ENCODE data around the gene SLIT1. TPM values are rescaled to one million over a fixed set of nuclear protein-coding genes. Genes with fewer than 3 reads are reported as not detected.
A peak's percentile ranks its signal among the peaks of the same experiment; 100 is the strongest.

The SLIT1 gene
- total RNA-seq, 1 experiment from 2014 or later: not detected

GRCh38 chr10:97081621-97082235, 104.0 kb downstream of the SLIT1 start:
- peak; percentile 63 for DNase-seq (ENCODE audit: low read depth, low spot score)
- in situ Hi-C loops (cut with HindIII; ENCODE audit: low pct_unique_long_range_greater_than_20kb, low sequenced_read_pairs): no loop called here

DNA sequence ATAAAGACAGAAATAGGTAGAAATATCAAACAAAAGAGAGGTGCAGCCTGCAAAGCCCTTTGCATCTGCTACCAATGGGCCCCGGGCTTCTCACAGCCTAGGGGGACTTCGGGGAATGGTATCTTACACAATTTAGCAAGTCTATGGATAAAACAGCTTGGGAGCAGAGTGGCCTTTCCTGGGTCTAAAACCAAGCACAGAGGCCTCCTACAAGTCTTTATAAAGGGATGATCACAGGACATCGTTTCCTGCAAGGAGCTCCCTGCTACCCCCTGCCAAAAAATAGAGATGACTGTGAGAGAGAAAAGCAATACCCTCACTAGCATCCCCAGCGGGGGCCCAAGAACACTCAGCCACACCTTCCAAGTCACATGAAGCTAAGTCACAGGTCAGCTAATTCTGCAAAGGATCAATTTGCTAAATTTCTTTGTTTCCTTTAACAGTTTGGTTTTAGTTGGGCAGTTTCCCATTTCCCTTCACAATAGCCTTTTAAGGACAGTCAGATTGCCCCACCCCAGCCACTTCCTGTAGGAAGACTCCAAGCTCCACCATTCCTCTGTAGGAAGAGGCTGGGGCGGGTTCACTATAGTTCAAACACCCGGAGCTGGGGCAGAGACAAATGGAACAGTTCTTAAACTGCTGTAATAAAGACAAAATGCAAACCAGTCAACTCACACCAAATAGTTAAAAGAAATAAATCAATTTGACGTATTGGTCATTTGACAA, 105.5 kb downstream of the SLIT1 start:
- DNase-seq (ENCODE audit: low read depth, low spot score): no peak
- in situ Hi-C loops (cut with HindIII; ENCODE audit: low pct_unique_long_range_greater_than_20kb, low sequenced_read_pairs): no loop called here

- in situ Hi-C loops (cut with HindIII; ENCODE audit: low pct_unique_long_range_greater_than_20kb, low sequenced_read_pairs): no loop called here
- no peak for DNase-seq (ENCODE audit: low read depth, low spot score)
These were observed 106.3 kb downstream of the SLIT1 start for GRCh38 chr10:97079448-97079847.

DNA sequence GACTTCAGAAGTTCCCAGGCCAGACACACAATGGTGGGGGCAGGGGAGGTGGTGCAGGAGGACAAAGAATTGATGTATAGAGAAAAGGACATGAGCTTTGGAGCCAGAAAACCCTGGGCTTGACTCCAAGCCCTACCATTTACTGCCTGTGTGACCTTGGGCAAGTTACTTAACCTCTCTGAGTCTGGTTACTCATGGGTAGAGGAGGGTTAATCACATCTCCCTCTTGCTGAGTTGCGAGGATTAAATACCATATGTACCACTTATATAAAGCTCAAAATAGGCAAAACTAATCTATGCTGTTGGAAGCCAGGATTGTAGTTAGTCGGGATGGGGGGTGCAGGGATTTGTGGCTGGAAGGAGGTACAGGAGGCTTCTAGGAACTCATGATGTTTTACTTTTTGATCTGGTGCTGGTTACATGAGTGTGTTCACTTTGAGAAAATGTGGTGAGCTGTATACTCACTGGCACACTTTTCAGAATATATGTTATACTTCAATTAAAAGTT, 106.8 kb downstream of the SLIT1 start:
- in situ Hi-C loops (cut with HindIII; ENCODE audit: low pct_unique_long_range_greater_than_20kb, low sequenced_read_pairs): no loop called here
- no peak for DNase-seq (ENCODE audit: low read depth, low spot score)

DNA sequence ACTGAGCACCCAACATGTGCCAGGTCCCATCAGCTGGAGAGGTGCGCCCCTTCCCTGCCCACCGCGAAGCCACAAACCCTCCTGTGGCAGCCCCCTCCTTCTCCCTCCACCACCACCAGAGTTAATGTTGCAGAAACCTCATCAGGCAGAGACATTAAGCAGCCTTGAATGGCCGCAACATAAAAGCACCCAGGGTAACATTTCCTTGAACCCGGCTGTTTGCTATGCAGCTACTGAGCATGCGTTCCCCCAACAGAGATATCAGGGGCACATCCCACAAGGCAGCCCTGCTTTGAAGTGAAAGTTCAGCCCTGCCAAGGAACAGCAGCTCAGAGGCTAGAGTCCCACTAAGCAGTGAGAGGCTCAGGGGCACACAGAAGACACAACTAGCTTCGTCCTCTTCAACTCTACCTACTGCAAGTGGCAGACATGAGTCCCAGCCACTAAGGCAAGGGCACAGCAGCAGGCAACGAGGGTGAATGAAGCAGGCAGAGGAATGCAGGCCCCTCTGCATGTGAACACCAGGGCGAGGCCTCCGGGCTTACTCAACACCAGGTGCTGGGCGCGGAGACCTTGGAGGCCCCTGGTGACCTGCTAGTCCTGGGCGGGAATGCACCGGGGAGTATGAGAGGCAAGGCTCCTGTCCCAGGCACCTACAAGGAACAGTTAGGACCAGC, 107.4 kb downstream of the SLIT1 start:
- in situ Hi-C loops (cut with HindIII; ENCODE audit: low pct_unique_long_range_greater_than_20kb, low sequenced_read_pairs): no loop called here

GRCh38 chr10:97076781-97077180, 109.0 kb downstream of the SLIT1 start:
- no peak for DNase-seq (ENCODE audit: low read depth, low spot score)
- in situ Hi-C loops (cut with HindIII; ENCODE audit: low pct_unique_long_range_greater_than_20kb, low sequenced_read_pairs): no loop called here

More for the DNA sequence above, 107.4 kb downstream of the SLIT1 start:
- no peak for DNase-seq (ENCODE audit: low read depth, low spot score)

DNA sequence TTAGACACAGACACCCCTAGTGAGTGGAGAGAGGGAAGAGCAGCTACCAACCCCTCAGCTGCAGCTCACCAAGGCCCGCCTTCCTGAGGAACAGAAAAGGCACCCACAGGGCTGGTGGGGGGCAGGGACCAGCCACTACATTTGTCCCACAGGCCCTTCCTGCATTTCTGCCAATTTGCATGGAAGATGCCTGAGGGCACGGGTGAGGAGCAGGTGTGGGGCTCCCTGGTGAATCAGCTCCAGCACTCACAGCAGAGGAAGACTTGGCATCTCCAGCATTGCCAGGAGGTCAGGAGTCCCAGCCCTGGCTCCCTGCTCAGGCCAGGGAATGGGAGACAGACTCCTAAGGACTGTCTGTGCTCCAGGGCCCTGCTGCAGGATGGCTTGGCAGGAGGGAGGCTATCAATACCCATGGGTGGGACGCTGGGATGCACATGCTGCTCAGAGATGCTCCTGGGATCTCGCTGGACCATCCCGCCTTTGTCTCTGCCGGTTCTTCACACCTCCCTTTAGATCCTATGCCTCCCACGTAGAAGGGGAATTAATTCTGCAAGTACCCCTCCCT, 109.7 kb downstream of the SLIT1 start:
- DNase-seq (ENCODE audit: low read depth, low spot score): no peak
- in situ Hi-C loops (cut with HindIII; ENCODE audit: low pct_unique_long_range_greater_than_20kb, low sequenced_read_pairs): no loop called here

DNA sequence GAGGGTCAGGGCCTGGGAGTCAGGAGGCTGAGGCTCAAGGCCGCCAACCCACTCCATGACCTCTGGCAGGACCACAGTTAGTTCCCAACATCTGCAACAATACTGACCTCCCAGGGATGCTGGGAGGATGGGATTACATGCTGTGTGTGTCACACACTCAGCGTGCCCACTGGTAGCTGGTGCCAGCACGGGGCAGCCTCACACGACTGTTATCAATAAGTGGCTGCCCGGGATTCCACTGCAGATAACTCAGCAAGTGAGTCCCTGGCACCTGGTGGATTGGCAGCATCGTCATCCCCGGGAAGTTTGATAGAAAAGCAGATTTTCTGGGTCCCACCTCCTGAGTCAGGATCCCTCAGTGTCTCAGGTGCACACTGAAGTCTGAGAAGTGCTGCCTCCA, 110.3 kb downstream of the SLIT1 start:
- in situ Hi-C loops (cut with HindIII; ENCODE audit: low pct_unique_long_range_greater_than_20kb, low sequenced_read_pairs): no loop called here
- DNase-seq (ENCODE audit: low read depth, low spot score): no peak

- in situ Hi-C loops (cut with HindIII; ENCODE audit: low pct_unique_long_range_greater_than_20kb, low sequenced_read_pairs): no loop called here
- DNase-seq (ENCODE audit: low read depth, low spot score): no peak
These were observed 111.3 kb downstream of the SLIT1 start for GRCh38 chr10:97074256-97075145.

- in situ Hi-C loops (cut with HindIII; ENCODE audit: low pct_unique_long_range_greater_than_20kb, low sequenced_read_pairs): no loop called here
- DNase-seq (ENCODE audit: low read depth, low spot score): peak; percentile 78
These were observed 112.7 kb downstream of the SLIT1 start for GRCh38 chr10:97072851-97073665.

GRCh38 chr10:97071496-97071895, 114.3 kb downstream of the SLIT1 start:
- in situ Hi-C loops (cut with HindIII; ENCODE audit: low pct_unique_long_range_greater_than_20kb, low sequenced_read_pairs): no loop called here
- no peak for DNase-seq (ENCODE audit: low read depth, low spot score)

- in situ Hi-C loops (cut with HindIII; ENCODE audit: low pct_unique_long_range_greater_than_20kb, low sequenced_read_pairs): no loop called here
- peak; percentile 53 for DNase-seq (ENCODE audit: low read depth, low spot score)
These were observed 116.0 kb downstream of the SLIT1 start for GRCh38 chr10:97069576-97070362.

DNA sequence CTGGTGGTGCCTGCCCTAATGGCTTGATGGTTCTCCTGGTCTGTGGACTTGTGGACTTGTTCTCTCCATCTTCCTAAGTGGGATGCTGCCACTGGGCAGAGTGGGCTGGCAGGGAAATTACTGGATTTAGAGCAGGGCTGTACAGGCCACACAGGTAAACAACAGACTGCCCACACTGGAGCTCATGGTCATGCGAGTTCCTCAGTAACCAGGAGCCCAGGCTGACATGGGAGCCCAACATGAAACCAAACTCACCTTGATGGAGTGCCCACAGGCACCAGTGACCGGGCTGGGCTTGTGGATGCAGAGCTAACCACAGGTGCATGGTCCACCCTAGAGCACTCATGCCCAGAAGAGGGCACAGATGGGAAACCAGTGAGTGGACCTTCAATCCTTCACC, 116.7 kb downstream of the SLIT1 start:
- in situ Hi-C loops (cut with HindIII; ENCODE audit: low pct_unique_long_range_greater_than_20kb, low sequenced_read_pairs): no loop called here
- no peak for DNase-seq (ENCODE audit: low read depth, low spot score)

- in situ Hi-C loops (cut with HindIII; ENCODE audit: low pct_unique_long_range_greater_than_20kb, low sequenced_read_pairs): no loop called here
- no peak for DNase-seq (ENCODE audit: low read depth, low spot score)
These were observed 117.9 kb downstream of the SLIT1 start for GRCh38 chr10:97067716-97068391.

DNA sequence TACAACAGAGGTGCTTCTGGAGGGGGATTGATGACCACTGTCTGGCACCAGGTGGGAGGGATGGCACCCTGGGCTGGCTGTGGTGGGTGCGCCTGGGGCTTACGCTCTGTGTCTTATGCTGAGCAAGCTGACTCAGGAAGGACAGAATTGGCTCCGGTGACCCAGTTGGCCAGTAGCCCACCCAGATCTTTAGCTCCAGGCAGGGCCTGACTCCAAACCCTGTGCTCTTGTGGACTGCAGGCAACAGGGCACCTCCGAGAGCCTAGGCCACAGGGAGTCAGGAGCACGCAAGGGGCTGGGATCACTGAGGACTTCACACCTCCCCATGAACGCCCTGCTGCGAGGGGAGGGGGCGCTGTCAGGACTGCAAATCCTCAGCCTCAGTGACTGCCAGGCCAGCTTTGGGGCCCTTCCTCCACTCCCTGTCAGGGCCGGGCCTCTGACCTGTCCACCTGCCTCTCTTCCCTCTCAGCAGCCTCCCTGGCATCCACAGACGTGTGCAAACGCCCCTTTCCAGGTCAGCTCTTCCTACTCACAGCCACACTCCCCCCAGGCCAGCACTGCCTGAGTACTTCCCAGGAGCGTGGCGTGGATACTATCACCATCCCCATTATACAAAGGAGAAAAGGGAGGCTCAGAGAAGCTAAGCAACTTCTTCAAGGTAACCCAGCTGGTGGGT, 118.7 kb downstream of the SLIT1 start:
- no peak for DNase-seq (ENCODE audit: low read depth, low spot score)
- in situ Hi-C loops (cut with HindIII; ENCODE audit: low pct_unique_long_range_greater_than_20kb, low sequenced_read_pairs): no loop called here
